Inflammatory macrophage treated with lipopolysaccharide for 4 hours (primary cell): ENCODE results near the gene POLA1.
A peak's percentile ranks its signal among the peaks of the same experiment; 100 is the strongest.

Source experiments
- DNase-seq: peaks from one replicate; pipeline ENCODE4 v3.0.0-alpha.2; 2020

The POLA1 gene

DNA sequence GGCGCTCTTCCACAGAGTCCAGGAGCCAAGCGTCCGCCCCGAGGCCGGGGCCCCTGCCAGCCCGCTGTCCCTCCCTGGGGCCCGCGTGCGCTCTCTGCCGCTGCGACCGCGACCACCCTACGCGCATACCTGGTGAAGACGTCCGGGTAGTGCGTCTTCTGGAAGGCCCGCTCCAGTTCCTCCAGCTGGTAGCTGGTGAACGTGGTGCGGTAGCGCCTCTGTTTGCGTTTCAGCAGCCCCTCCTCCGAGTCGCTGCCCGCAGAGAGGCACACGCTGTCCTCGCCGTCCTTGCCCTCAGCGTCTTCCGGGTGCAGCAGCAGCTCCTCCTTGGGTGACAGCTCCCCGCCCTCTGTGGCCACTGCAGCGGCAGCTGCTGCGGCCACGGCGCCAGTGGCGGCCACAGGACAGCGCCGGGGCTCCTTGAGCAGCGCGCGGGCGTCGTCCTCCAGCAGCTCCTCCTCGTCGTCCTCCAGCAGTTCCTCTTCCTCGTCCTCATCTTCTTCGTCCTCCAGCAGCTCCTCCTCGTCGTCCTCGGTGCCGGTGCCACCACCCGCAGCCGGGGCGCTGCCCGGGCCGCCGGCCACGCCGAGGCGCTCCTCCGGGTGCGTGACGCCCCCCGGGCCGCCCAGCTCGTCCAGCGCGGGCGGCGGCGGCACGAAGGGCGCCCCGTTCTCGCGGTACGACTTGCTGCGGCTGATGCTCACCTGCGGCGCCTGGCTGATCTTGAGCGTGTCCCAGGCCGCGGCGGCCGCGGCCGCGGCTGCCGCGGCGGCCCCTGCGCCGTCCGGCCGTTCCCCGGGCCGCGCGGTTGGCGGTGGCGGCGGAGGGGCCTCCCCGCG lies 319.3 kb downstream of the POLA1 start:
- DNase-seq: peak; percentile 15

DNA sequence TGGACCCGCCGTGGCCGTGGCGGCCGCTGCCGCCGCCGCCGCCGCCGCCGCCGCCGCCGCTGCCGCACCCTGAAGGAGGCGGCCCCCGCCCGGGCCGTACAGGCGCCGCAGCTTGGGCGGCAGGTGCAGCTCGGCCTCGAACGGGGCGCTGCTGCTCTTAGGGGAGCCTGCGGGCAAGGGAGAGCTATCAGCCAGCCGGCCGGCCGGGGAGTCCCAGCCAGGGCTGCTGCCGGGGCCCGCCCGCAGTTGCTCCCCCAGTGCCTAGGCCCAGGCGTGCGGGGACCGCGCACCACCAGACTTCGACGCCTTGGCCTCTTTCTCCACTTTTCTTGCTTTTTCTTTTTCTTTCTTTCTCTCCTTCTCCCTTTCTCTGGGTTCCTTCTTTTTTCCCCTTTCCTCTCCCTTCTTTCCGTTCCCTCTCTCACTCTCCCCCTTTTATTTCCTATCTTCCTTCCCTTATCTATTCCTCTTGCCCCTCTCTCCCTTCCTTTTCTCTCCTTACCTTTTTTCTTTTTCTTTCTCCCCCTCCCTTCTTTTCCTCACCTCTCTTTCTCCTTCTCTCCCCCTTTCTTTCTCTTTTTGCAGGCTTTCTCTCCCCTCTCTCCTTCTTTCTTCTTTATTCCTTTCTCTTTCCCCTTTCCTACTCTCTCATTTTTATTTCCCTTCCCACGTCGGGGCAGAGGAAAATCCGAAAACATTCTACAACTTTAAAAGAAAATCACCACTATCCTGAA lies 320.1 kb downstream of the POLA1 start:
- no peak for DNase-seq

DNA sequence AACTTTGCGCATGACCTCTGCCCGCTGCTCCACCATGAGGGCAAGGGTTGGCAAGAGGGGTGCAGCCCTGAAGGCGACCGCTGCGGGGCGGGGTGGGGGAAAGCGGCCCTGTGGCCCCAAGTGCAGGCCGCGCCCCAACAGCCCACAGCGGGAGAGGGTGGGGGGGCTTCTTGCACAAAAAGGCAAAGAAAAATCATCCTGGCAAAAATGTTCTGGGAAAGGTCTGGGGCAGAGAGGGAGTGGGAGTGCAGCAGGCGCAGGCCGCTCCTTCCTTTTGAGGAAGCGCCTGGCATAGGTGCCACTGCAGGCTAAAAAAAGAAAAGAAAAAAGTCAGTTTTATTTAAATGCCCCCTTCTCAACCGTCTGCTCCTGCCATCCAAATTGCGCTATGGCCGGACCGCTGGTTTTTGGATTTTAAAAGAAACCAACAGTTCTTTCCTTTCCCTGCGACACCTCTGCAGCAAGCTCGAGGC lies 320.7 kb downstream of the POLA1 start:
- DNase-seq: no peak

DNA sequence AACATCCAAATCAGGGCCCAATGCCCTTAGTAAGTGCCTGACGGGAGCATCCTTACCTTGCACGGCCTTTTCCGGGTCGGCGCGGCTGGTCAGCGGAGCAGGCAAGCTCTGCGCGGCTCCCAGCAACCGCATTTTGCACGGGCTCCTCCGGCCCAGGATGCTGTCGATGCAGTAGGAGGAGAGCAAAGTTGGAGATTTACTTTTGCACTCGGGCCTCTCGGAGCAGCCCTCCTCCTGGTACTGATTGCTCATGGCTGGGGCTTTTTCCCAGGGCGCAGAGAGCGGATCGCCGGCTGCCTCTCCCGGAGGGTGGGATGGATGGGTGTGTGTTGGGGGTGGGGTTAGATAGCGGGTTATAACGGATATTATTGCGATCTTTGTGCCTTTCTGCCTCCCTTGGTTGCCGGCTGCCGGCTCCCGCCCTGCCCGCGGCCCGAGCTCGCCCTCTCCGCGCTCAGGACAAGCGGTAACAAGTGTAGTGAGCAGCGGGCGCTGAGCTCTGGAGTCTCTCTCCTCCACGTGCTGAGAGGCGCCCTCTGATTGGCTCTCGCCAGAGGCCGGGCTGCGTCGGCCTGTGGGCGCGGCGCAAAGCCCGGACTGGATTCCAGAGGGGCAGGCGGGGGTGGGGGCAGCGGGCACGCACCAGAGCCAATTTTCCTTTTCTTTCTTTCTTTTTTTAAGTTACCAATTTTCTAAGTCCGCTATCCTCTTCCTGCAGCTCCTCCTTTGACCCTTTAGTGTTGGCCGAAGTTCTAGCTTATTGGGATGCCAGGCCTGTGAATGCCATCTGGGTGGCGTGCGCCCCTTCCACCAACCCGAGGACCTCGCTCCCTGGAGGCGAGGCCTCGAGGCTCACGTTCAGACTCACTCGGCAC lies 322.0 kb downstream of the POLA1 start, which contains the start of gene ARX:
Gene ARX, minus strand, starts transcription at position 480 of the 875 bp plus-strand sequence. Its CDS starts 228 bp downstream, at position 252.
- DNase-seq: peak; percentile 38

DNA sequence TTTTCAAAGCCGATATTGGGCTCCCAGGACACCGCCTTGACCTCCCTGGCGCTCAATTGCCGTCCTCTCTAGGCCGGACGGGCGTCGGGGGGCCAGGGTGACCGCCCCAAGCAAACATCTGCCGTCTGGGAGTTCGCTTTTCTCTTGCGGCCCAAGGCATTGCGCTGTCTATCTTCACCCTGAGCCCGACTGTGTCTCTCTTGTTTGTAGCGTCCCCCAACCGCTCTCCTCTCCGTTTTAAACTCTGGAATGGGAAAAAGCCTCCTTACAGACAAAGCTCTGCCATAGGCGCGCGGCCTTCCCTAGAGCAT lies 322.6 kb downstream of the POLA1 start:
- DNase-seq: no peak

DNA sequence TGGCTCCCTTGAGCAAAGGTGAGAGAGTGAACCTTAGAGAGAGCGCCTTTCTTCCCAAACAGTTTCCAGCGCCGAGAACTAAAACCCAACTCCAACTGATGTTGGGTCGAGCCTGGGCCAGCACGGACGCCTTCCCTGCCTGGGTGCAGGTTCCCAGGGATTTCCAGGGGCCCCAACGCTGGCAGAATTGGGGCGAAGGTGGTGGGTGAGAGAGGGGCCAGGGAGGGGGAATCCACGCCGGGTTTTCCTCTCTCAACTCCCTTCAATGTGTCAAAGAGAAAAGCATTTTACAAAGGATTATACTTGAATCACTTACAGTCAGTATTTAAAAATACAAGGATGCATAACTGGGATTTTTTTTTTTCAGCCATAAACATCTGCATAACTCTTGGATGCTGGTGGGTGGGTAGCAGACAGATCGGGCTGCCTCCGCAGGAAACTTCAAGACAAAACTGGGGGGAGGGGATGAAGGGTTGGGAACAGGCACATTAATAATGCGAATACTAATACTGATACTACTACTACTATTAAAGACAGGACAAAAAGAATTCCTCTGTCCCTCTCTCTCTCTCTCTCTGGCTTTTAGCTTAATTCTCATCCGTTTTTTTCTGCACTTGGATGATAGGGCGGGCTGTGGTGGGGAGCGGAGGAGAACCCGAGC lies 323.4 kb downstream of the POLA1 start:
- no peak for DNase-seq

DNA sequence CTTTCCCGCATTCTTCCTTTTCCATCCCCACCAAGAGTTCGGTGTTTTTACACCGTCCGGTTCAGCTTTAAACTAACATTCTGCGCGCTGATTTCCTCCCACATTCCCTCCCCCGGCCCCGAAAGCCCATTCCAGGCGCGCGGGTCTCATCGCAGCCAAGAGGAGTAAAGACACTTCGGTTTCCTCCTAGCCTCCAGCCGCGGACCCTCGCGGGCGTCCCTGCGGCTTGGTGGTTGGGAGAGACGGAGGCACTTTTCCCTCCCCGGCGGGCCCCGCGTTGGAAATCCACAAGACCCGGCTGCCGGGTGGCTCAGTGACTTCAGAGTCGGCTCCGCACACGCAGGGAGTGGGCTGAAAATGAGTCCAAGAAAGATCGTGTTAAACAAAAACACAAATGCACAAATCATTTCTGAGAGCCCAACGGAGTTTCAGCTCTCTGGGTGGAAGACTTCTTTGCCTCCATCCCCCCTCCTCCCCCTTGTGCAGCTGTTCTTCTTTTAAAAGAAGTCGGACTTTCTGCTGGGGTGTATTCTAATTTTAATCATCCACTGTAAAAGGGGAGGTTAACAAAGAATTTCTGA lies 324.0 kb downstream of the POLA1 start:
- DNase-seq: no peak

DNA sequence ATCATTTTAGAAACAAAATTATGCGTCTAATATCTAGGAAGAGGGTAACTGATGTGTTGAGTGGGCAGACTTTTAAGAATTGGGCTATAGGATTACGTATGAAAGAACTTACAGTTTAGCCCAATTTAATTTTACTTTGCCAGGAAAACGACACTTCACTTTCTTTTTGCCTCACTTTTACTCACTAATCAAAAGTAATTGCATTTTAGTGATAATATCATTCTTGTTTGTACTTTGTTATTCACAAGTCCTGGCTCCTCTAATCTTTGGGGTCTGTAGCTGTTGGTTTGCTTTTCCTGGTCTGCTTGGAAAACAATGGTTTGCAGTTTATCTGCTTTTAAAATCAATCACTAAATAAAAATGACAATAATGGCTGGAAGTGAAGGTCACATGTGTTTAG lies 325.0 kb downstream of the POLA1 start:
- no peak for DNase-seq

DNA sequence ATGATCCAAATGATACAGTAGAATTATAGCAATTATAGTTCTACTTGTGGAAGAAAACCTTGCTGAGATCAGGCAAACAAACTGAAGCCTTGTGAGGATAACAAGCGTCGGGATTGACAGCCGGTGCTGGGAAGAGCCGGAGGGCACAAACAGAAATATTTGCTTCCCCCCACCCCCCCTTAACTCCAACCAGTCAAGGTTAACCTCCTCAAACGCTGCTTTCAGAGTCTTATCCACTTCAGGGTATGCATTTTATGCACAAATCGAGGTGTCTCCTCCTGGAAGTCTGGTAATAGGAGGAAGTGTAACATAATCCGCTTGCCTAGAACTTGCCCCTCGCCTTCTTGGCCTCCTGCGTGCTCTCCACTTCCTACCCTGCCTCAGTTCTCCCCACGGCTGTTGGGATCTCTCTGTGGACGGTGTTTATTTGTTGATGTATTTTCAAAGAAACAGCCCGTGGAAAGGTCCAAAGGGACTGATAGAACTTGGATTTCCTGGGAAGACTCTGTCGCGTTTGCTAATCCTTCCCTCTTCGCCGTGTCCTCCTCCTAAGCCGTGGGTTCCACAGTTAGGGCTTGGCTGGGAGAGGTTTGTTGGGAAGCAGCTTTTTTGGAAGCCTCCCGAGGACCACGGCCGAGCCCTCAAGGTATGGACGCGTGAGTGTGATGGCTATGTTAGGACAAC lies 326.1 kb downstream of the POLA1 start:
- no peak for DNase-seq

DNA sequence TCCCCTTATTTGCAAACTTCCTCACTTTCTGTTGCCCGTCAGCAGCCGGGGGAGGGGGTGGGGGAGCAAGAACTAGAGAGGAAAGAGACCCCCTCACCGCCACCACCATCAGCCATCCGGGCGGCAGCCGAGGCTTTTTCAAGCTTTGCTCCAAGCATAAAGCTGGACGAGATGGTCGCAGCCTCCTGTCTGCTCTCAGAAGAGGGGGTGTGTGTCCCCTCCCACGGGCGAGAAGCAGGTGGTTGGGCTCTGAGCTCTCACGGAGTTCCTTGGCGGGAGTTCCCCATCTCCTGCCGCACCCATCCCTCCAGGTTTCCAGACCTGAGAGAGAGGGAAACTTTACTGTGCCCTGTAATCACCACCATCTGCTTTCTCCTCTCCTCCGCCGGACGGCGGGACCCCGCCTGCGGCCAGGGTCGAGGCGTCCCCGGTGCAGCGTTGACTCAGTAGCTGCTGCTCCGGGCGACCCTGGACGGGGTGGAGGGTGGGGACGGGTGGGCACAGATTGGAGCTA lies 326.7 kb downstream of the POLA1 start:
- DNase-seq: no peak

DNA sequence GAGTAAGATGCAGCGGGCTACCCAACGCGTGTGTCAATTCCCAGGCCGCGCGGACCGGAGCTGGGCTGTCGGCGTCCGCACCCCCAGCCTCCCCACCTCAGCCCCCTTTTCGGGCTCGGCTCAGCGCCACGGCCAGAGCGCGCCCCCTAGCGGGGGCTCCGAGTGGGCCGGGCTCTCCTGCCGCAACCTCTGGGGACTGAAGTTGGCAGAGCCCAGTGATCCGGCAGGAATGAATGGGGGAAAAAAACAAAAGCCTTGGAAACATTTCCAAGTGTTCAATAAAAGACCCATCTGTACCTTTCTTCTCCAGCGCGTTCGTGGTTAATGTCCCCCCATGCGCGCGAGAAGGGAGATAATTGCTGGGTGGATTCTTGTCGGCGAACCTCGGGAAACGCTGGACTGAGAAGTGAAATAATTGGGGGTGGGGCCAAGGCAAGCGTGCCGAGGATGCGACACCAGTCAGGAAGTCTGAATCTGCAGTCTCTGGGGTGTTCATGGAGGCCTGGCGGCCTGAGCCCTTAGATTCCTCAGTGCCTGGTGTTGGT lies 327.3 kb downstream of the POLA1 start:
- no peak for DNase-seq

DNA sequence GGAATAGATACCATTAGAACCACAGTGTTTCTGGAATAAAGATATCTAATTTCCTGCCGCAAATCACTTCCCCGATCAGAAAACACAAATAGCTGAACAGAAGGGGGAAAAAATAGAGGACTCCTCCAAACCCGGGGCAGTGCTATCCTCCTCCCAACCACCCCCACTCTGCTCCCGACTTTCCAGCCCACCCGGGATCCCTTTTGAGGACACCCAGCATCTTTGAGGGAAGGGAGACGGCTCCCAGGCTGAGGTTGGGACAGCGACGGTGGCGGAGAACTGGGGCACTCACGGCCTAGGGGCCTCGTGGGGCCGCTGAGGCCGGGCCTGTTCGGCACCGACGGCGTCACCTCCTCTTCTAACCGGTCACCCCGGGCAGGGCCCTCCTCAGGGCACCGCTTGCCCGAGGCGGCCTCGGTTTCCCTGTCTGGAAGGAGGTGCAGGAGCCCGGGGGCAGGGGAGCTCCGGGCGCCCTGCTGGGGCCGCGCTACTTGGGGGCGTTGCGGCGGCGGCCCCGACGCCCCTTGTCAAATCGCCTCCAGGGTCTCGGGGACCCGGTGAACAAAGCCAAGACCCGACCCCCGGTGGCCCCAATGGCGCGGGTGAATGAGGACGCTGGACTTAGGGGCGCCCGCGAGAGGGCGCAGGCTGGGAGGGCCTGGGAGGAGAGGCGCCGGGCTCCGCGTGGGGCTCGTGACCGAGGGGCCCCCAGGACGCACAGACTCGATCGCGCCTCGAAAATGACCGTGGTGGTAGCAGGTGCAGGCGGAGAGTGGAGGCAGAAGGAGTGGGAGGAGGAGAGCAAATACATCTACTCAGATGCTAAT lies 329.0 kb downstream of the POLA1 start:
- no peak for DNase-seq

DNA sequence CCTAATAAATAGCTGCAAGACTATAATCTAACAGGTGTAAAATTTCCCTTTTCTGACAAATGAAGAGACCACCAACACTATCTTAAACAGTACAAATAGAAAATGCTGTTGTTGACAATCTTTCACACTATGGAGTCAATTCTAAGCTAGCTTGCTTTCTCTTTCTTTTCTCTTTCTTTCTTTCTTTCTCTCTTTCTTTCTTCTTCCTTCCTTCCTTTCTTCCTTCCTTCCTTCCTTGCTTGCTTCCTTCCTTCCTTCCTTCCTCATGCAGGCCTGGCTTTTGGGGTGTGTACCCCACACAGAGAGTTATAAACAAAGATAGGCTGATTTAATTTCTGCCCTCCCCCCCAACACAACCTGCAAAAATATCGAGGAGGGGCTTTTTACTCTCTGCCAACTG lies 330.2 kb downstream of the POLA1 start:
- no peak for DNase-seq

DNA sequence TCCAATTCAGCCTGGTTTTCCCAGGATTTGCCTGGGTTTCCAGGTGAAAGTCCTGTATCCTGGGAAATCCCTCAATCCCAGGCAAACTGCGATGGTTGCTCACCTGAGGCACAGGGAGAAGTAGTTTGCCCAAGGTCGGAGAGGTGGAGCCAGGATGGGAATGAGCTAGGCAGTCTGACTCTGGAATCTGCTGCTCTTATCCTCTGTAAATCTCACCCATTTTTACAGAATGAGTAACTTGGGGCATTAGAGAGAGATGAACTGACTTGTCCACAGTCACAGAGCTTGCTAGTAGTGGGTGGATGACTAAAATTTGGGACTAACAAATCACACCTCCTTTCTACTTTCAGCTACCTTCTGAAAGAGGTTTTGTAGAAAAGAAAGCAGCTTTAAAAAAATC lies 331.9 kb downstream of the POLA1 start:
- DNase-seq: no peak

DNA sequence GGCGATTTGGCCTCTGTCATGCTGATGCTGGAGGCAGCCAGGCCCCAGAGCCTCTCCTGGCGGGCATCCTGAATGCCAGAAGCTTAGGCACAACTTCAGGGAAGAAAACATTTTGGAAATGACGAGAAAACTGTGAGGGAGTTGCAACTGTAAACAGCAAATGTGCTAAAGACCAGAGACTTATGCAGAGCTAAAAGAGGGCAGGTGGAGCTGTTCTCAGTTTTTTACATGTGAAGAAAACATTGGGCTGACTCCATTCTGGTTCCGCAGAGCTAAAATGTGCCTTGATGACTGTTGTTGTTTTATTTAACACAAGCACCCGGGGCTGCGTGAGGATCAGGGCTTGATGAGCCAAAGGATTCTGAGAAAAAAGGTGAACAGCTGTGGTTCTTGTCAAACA lies 332.9 kb downstream of the POLA1 start:
- no peak for DNase-seq

DNA sequence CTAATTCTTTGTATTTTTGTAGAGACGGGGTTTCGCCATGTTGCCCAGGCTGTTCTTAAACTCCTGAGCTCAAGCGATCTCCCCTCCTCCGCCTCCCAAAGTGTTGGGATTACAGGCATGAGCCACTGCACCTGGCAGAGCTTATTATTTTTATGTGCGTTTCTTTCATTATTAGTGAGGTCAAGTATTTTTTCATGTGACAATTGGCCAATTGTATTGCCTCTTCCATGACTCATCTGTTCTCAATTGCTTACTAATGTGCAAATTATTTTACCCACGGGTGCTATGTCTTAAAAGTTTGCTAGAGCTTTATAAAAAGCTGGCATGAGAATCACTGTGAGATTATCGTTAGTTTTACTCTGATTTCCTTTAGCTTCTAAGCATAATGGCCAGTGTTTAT lies 335.0 kb downstream of the POLA1 start:
- DNase-seq: no peak

DNA sequence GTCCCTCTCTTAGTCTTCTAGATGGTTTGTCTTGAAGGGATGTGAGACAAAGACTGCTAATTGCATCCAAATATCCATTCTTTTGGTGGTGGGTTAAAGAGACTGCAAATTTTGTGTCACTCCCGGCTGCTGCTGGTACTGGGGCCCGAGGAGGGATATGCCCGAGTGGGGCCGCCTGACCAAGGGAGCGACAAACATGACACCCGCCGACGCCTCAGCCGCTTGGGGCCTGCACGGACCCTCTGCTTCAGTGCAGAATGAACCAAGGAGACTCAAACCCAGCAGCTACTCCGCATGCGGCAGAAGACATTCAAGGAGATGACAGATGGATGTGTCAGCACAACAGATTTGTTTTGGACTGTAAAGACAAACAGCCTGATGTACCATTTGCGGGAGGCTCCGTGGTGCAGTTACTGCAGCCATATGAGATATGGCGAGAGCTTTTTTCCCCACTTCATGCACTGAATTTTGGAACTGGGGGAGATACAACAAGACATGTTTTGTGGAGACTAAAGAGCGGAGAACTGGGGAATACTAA lies 335.6 kb downstream of the POLA1 start:
- no peak for DNase-seq

DNA sequence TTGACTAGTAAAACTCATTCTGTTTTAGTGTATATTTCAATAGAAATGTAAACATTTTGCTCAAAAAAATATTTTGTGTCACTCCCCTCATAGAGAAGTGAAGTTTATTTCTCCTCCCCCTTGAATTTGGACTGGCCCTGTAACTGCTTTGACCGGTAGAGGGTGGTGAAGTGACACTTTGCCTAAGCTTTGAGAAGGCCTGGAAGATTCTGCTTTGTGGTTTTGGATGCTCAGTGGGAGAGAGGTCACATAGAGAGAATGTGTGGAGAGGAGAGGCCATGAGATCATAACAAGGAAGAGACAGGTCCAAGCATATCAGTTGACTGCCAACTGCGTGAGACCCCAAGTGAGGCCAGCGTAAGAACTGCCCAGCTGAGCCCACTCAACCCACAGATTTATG lies 341.2 kb downstream of the POLA1 start:
- DNase-seq: no peak

DNA sequence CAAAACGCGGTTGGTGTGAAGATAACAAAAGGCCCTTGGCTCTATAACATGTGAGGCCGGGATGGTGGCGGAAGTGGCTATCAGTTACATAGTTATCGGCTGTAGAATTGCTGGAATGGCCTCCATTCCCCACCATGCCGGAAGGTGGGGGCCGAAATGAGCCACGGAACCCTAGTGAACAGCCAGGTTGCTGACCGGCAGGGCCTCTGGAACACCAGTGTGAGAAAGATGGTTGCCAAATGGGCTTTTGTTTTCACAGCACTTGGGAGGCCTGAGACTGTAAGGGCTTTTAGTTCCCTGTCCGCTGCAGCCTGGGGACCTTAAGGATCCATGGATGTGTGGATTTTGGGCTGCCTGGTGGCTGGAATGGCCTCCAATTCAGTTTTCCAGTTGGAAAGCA lies 345.3 kb downstream of the POLA1 start:
- no peak for DNase-seq

DNA sequence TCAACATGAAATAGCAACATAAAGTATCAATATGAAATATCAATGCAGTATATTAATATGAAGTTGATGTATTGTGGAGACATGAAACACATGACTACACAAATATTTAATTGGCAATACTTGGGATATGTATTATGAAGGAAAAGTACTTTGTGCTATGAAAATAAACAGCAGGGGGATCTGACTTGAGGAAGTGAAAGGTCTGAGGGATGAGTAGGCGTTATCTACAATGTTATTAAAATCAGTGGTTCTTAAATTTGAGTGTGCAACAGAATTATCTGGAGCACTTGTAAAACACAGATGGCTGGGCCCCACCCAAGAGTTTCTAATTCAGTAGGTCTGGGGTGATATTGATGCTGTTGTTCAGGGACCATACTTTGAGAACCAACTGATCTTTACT lies 349.5 kb downstream of the POLA1 start:
- DNase-seq: peak; percentile 6
